H9 (cell line): ENCODE measurements around the gene P3H2. TPM values are rescaled to one million over a fixed set of nuclear protein-coding genes. Genes with fewer than 3 reads are reported as not detected.

Experiments used
- DNase-seq: peaks from one replicate; pipeline ENCODE4 v3.0.0-alpha.2; 2017
- H2AFZ ChIP-seq: one replicate; pipeline ENCODE4 v1.6.1; 2013; ENCODE audit warnings: mild to moderate bottlenecking, low read length, control low read depth, moderate library complexity
- H2AK5ac ChIP-seq: 2 replicates; pipeline ENCODE4 v1.6.1; 2013; ENCODE audit warnings: low read length, control low read depth, mixed read lengths; ENCODE audit not compliant: insufficient read length
- H2BK120ac ChIP-seq: one replicate; pipeline ENCODE4 v1.6.1; 2013; ENCODE audit warnings: low read depth, mild to moderate bottlenecking, low read length, control low read depth, inconsistent platforms; ENCODE audit not compliant: poor library complexity, severe bottlenecking
- H2BK12ac ChIP-seq: 2 replicates; pipeline ENCODE4 v1.6.1; 2013; ENCODE audit warnings: low read length, control low read depth, mixed read lengths, low read depth; ENCODE audit not compliant: insufficient read length
- H2BK15ac ChIP-seq: 2 replicates; pipeline ENCODE4 v1.6.1; 2013; ENCODE audit warnings: low read depth, low read length, control low read depth
- H2BK20ac ChIP-seq: one replicate; pipeline ENCODE4 v1.6.1; 2013; ENCODE audit warnings: low read depth, mild to moderate bottlenecking, low read length, control low read depth, inconsistent platforms; ENCODE audit not compliant: poor library complexity, severe bottlenecking
- H2BK5ac ChIP-seq: 2 replicates; pipeline ENCODE4 v1.6.1; 2013; ENCODE audit warnings: low read length, control low read depth, mixed read lengths; ENCODE audit not compliant: insufficient read length
- H3K14ac ChIP-seq: 2 replicates; pipeline ENCODE4 v1.6.1; 2013; ENCODE audit warnings: low read length, control low read depth; ENCODE audit not compliant: insufficient read depth
- H3K18ac ChIP-seq: 2 replicates; pipeline ENCODE4 v1.6.1; 2013; ENCODE audit warnings: low read depth, mild to moderate bottlenecking, mixed read lengths, low read length, control low read depth; ENCODE audit not compliant: insufficient read length
- H3K23ac ChIP-seq: 2 replicates; pipeline ENCODE4 v1.6.1; 2013; ENCODE audit warnings: low read length, control low read depth, mixed read lengths, low read depth; ENCODE audit not compliant: insufficient read length
- H3K23me2 ChIP-seq: 2 replicates; pipeline ENCODE4 v1.6.1; 2013; ENCODE audit warnings: low read depth, mild to moderate bottlenecking, mixed read lengths, low read length, control low read depth; ENCODE audit not compliant: insufficient read length, poor library complexity, severe bottlenecking
- H3K27ac ChIP-seq: 2 replicates; pipeline ENCODE4 v1.5.1; 2013; ENCODE audit warnings: low read length, control low read depth, mixed read lengths, low read depth; ENCODE audit not compliant: insufficient read length
- H3K27me3 ChIP-seq: 2 replicates; pipeline ENCODE4 v1.6.1; 2013; ENCODE audit warnings: low read length, control low read depth, inconsistent platforms; ENCODE audit not compliant: insufficient read depth
- H3K4ac ChIP-seq: 2 replicates; pipeline ENCODE4 v1.6.1; 2013; ENCODE audit warnings: low read depth, mild to moderate bottlenecking, control low read depth, inconsistent platforms, low read length, moderate library complexity
- H3K4me1 ChIP-seq: 2 replicates; pipeline ENCODE4 v1.6.1; 2013; ENCODE audit warnings: low read length, control low read depth, inconsistent platforms; ENCODE audit not compliant: insufficient read depth
- H3K4me2 ChIP-seq: 2 replicates; pipeline ENCODE4 v1.6.1; 2013; ENCODE audit warnings: low read length, control low read depth, mixed read lengths; ENCODE audit not compliant: insufficient read length, insufficient read depth
- H3K56ac ChIP-seq: 2 replicates; pipeline ENCODE4 v1.6.1; 2013; ENCODE audit warnings: low read depth, mild to moderate bottlenecking, mixed read lengths, low read length, control low read depth; ENCODE audit not compliant: insufficient read length
- H3K79me1 ChIP-seq: 2 replicates; pipeline ENCODE4 v1.6.1; 2013; ENCODE audit warnings: low read depth, mild to moderate bottlenecking, moderate library complexity, low read length, control low read depth, inconsistent platforms; ENCODE audit not compliant: insufficient read depth, poor library complexity, severe bottlenecking
- H3K79me2 ChIP-seq: 2 replicates; pipeline ENCODE4 v1.6.1; 2013; ENCODE audit warnings: low read length, control low read depth, inconsistent platforms; ENCODE audit not compliant: insufficient read depth
- H3K9ac ChIP-seq: 2 replicates; pipeline ENCODE4 v1.6.1; 2013; ENCODE audit warnings: low read length, control low read depth, mixed read lengths; ENCODE audit not compliant: insufficient read length; ENCODE audit errors: extremely low read depth
- H3K9me3 ChIP-seq: one replicate; pipeline ENCODE4 v1.6.1; 2013; ENCODE audit warnings: low read depth, low read length, inconsistent platforms; ENCODE audit not compliant: control insufficient read depth
- H3T11ph ChIP-seq: one replicate; pipeline ENCODE4 v1.6.1; 2013; ENCODE audit warnings: mild to moderate bottlenecking, low read length, control low read depth, inconsistent platforms
- H4K20me1 ChIP-seq: one replicate; pipeline ENCODE4 v1.6.1; 2013; ENCODE audit not compliant: control insufficient read depth, insufficient read length, insufficient read depth
- H4K5ac ChIP-seq: 2 replicates; pipeline ENCODE4 v1.6.1; 2013; ENCODE audit warnings: low read depth, mild to moderate bottlenecking, mixed read lengths, low read length, control low read depth; ENCODE audit not compliant: insufficient read length
- H4K8ac ChIP-seq: replicated peaks from 2 replicates; pipeline ENCODE4 v1.6.1; 2013; ENCODE audit warnings: low read length, control low read depth, mixed read lengths, low read depth; ENCODE audit not compliant: insufficient read length
- H4K91ac ChIP-seq: 2 replicates; pipeline ENCODE4 v1.6.1; 2013; ENCODE audit warnings: low read depth, mild to moderate bottlenecking, moderate library complexity, mixed read lengths, low read length, control low read depth; ENCODE audit not compliant: insufficient read length
- H3K27ac Mint-ChIP-seq, 3 experiments: 2 replicates in 2 of 3; 3 replicates in 1 of 3; pipeline ENCODE4 v1.8.0; 2020 to 2021; ENCODE audit warnings: mixed read lengths in 3 of 3, mild to moderate bottlenecking in 1 of 3, moderate library complexity in 1 of 3
- H3K27me3 Mint-ChIP-seq: 2 replicates; pipeline ENCODE4 v1.8.0; 2021; ENCODE audit warnings: low read depth, mild to moderate bottlenecking, moderate library complexity, mixed read lengths
- H3K36me3 Mint-ChIP-seq, 3 experiments: 2 replicates in 2 of 3; 3 replicates in 1 of 3; pipeline ENCODE4 v1.8.0; 2020 to 2021; ENCODE audit warnings: low read depth in 3 of 3, mixed read lengths in 3 of 3; ENCODE audit not compliant: insufficient read depth in 1 of 3
- H3K4me1 Mint-ChIP-seq, 2 experiments: 2 replicates each; pipeline ENCODE4 v1.8.0; 2020; ENCODE audit warnings: mixed read lengths in 2 of 2
- H3K4me3 Mint-ChIP-seq, 2 experiments: 2 replicates in 1 of 2; 3 replicates in 1 of 2; pipeline ENCODE4 v1.8.0; 2020 to 2021; ENCODE audit warnings: mild to moderate bottlenecking in 2 of 2, mixed read lengths in 2 of 2, moderate library complexity in 1 of 2
- H3K9me3 Mint-ChIP-seq, 2 experiments: 2 replicates in 1 of 2; 3 replicates in 1 of 2; pipeline ENCODE4 v1.8.0; 2020; ENCODE audit warnings: mild to moderate bottlenecking in 2 of 2, mixed read lengths in 2 of 2, moderate library complexity in 1 of 2
- CTCF ChIP-seq: fragments of 200-600 bp; sonication (generic); conservative IDR thresholded peaks from 3 replicates; pipeline ENCODE4 v1.8.0; 2021; ENCODE audit warnings: antibody characterized with exemption, mild to moderate bottlenecking
- WGBS: extraction: QIAGEN DNeasy Blood & Tissue Kit; methylation state at CpG from one replicate; pipeline ENCODE4 v1.1.7; 2013; ENCODE audit warnings: missing lambda C conversion rate, low lambda C conversion rate, mixed read lengths; ENCODE audit not compliant: insufficient read length; ENCODE audit errors: extremely low coverage; 5-methylcytosine and 5-hydroxymethylcytosine counted together
- total RNA-seq: library from RNA; stranded (reverse); gene quantifications from 2 replicates; pipeline ENCODE4 v1.2.1, GENCODE V29; 2021

The P3H2 gene
- total RNA-seq, 1 experiment from 2014 or later: 41.5 TPM

- Mint-ChIP-seq H3K27ac (no peak overlapping the region), H3K36me3 (no peaks in the 10 kb centered on the region), H3K27me3 (no peaks in the 10 kb centered on the region), H3K4me1 (peaks cover 23% of the 10 kb centered on the region in 2 experiments), H3K9me3 (no peaks in the 10 kb centered on the region), H3K4me3 (no peak overlapping the region)
- Histone ChIP-seq H3K9ac (no peak overlapping the region), H2BK12ac (no peak overlapping the region), H3T11ph (no peak overlapping the region), H2BK5ac (no peak overlapping the region), H3K4me2 (no peak overlapping the region), H2BK20ac (no peak overlapping the region), H3K56ac (no peak overlapping the region), H2BK15ac (no peak overlapping the region), H3K79me1 (no peaks in the 10 kb centered on the region), H3K4ac (no peak overlapping the region), H3K23ac (no peak overlapping the region), H3K4me1 (no peaks in the 10 kb centered on the region; the same call in 1 of the 2 replicates), H3K18ac (no peak overlapping the region), H2BK120ac (no peak overlapping the region), H4K8ac (no peak overlapping the region), H3K27me3 (no peaks in the 10 kb centered on the region), H3K9me3 (no peaks in the 10 kb centered on the region), H4K5ac (no peak overlapping the region), H2AFZ (no peak overlapping the region), H3K14ac (no peak overlapping the region), H2AK5ac (no peak overlapping the region), H3K23me2 (no peaks in the 10 kb centered on the region), H4K91ac (no peak overlapping the region), H4K20me1 (no peaks in the 10 kb centered on the region), H3K27ac (no peak overlapping the region), H3K79me2 (no peaks in the 10 kb centered on the region)
- no CpG with 5 or more reads among the region's 1 CpG for WGBS
- DNase-seq: no peak
- no peak for TF ChIP-seq CTCF
Observed at GRCh38 chr3:190105876-190106275, 14.8 kb downstream of the P3H2 start.
